Erythroblast (primary cell): ENCODE data around the gene GLDC.

Source experiments
- GATA1 ChIP-seq: IDR thresholded peaks from 2 replicates; pipeline ENCODE4 v1.6.1; 2011; ENCODE audit warnings: low read depth, mild to moderate bottlenecking, control low read depth, low read length, moderate library complexity
- POLR2A ChIP-seq: IDR thresholded peaks from 2 replicates; pipeline ENCODE4 v1.6.1; 2011; ENCODE audit warnings: mild to moderate bottlenecking, low read length

DNA sequence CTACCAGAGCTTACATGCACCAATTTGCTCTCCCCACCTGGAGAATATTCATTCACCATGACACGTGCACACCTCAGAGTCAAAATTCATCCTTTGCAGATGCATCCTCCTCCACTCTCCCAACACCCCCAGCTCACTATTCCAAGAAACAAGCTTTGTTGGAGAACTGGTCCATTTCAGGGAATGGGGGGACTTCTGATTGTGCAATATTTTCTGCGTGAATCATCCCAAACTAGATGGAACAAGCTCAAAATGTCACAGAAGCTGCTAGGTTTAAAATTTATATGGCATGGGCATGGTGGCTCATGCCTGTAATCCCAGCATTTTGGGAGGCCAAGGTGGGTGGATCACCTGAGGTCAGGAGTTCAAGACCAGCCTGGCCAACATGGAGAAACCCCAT lies 3.6 kb downstream of the GLDC start:
- TF ChIP-seq POLR2A (no peak), GATA1 (no peak)
